ENCODE data around the gene ITGA11.

ITGA11 gene

GRCh38 chr15:68284616-68285258 is 147.2 kb downstream of the ITGA11 start:
- no peak overlapping the region for H3K9ac ChIP-seq (ENCODE audit: low read length)
- no peaks in the 10 kb centered on the region for H3F3A ChIP-seq (ENCODE audit: insufficient read depth, low read length)
- H3K27me3 ChIP-seq (ENCODE audit: insufficient read depth, low read length): no peaks in the 10 kb centered on the region
- H3K79me2 ChIP-seq (ENCODE audit: insufficient read depth, low read length): peaks cover 92% of the 10 kb centered on the region
- H3K27ac ChIP-seq (ENCODE audit: low read depth, low read length, poor library complexity, severe bottlenecking): no peak overlapping the region
- no peak overlapping the region for H3K4me2 ChIP-seq (ENCODE audit: low read length)
- H4K20me1 ChIP-seq (ENCODE audit: insufficient read depth, low read length): no peaks in the 10 kb centered on the region
- H3K9me2 ChIP-seq (ENCODE audit: low read depth, low read length): no peaks in the 10 kb centered on the region
- H3K4me1 ChIP-seq (ENCODE audit: insufficient read depth, low read length, severe bottlenecking): peaks cover 26% of the 10 kb centered on the region
- H3K4me3 ChIP-seq (ENCODE audit: low read depth, low read length, poor library complexity, severe bottlenecking): no peak overlapping the region
- no peaks in the 10 kb centered on the region for H3K9me3 ChIP-seq (ENCODE audit: low read length)
- H3K36me3 ChIP-seq (ENCODE audit: insufficient read depth, low read length): peaks cover 38% of the 10 kb centered on the region
- H2AFZ ChIP-seq (ENCODE audit: low read length): no peak overlapping the region
- TF ChIP-seq EZH2 (IDR thresholded peaks at IDR 0.05; ENCODE audit: borderline replicate concordance, low read length): no peak
- no peak for TF ChIP-seq CTCF (IDR thresholded peaks at IDR 0.05; ENCODE audit: low read length)

- H4K20me1 ChIP-seq (ENCODE audit: insufficient read depth, low read length): no peaks in the 10 kb centered on the region
- H3K79me2 ChIP-seq (ENCODE audit: insufficient read depth, low read length): peaks cover 96% of the 10 kb centered on the region
- peaks cover 34% of the 10 kb centered on the region for H3K4me1 ChIP-seq (ENCODE audit: insufficient read depth, low read length, severe bottlenecking)
- no peak overlapping the region for H3K9ac ChIP-seq (ENCODE audit: low read length)
- H3K4me3 ChIP-seq (ENCODE audit: low read depth, low read length, poor library complexity, severe bottlenecking): no peak overlapping the region
- no peak overlapping the region for H2AFZ ChIP-seq (ENCODE audit: low read length)
- H3K27ac ChIP-seq (ENCODE audit: low read depth, low read length, poor library complexity, severe bottlenecking): no peak overlapping the region
- TF ChIP-seq CTCF (IDR thresholded peaks at IDR 0.05; ENCODE audit: low read length): no peak
- no peak for TF ChIP-seq EZH2 (IDR thresholded peaks at IDR 0.05; ENCODE audit: borderline replicate concordance, low read length)
- H3K36me3 ChIP-seq (ENCODE audit: insufficient read depth, low read length): peaks cover 30% of the 10 kb centered on the region
- H3K4me2 ChIP-seq (ENCODE audit: low read length): no peak overlapping the region
- H3K9me2 ChIP-seq (ENCODE audit: low read depth, low read length): no peaks in the 10 kb centered on the region
- H3K27me3 ChIP-seq (ENCODE audit: insufficient read depth, low read length): no peaks in the 10 kb centered on the region
- H3F3A ChIP-seq (ENCODE audit: insufficient read depth, low read length): no peaks in the 10 kb centered on the region
- H3K9me3 ChIP-seq (ENCODE audit: low read length): no peaks in the 10 kb centered on the region
Measured at GRCh38 chr15:68283401-68283800, 148.6 kb downstream of the ITGA11 start.

GRCh38 chr15:68281008-68281407 is 151.0 kb downstream of the ITGA11 start:
- TF ChIP-seq CTCF (IDR thresholded peaks at IDR 0.05; ENCODE audit: low read length) (no peak), EZH2 (IDR thresholded peaks at IDR 0.05; ENCODE audit: borderline replicate concordance, low read length) (no peak)
- Histone ChIP-seq H3K9ac (ENCODE audit: low read length) (peak overlapping the region; percentile 84; the same call in 1 of the 2 replicates), H3K4me2 (ENCODE audit: low read length) (peak overlapping the region; percentile 96), H3K27me3 (ENCODE audit: insufficient read depth, low read length) (no peaks in the 10 kb centered on the region), H3K27ac (ENCODE audit: low read depth, low read length, poor library complexity, severe bottlenecking) (no peak overlapping the region), H3K36me3 (ENCODE audit: insufficient read depth, low read length) (peaks cover 30% of the 10 kb centered on the region), H2AFZ (ENCODE audit: low read length) (no peak overlapping the region), H3K4me3 (ENCODE audit: low read depth, low read length, poor library complexity, severe bottlenecking) (peak overlapping the region; percentile 78), H4K20me1 (ENCODE audit: insufficient read depth, low read length) (no peaks in the 10 kb centered on the region), H3F3A (ENCODE audit: insufficient read depth, low read length) (no peaks in the 10 kb centered on the region), H3K79me2 (ENCODE audit: insufficient read depth, low read length) (peaks cover 74% of the 10 kb centered on the region), H3K4me1 (ENCODE audit: insufficient read depth, low read length, severe bottlenecking) (peaks cover 41% of the 10 kb centered on the region), H3K9me2 (ENCODE audit: low read depth, low read length) (no peaks in the 10 kb centered on the region), H3K9me3 (ENCODE audit: low read length) (no peaks in the 10 kb centered on the region)

Measured in OCI-LY1 (cell line).